HG03108 (cell line): Measurements from ENCODE around the gene SS18L1.
"Not testable (repeated sequence)": the region's sequence is repeated elsewhere in the genome, so short reads cannot be mapped to it uniquely, and the experiment has no call there.

Source experiments
- ATAC-seq: cut with Tn5 transposase; IDR thresholded peaks from one replicate; pipeline ENCODE4 v1.9.1; 2021; ENCODE audit warnings: moderate library complexity; ENCODE audit not compliant: unreplicated experiment

Gene SS18L1

GRCh38 chr20:62143081-62143956 is at the start of gene SS18L1, which contains the start of gene PSMA7:
Gene SS18L1 (plus strand): TSS chr20:62143769. CDS start chr20:62143821, 52 bp downstream.
Gene PSMA7 (minus strand): TSS chr20:62143394. CDS start chr20:62143303, 91 bp downstream.
- peak; percentile 71 for ATAC-seq

- ATAC-seq = no peak
Observed at GRCh38 chr20:62096421-62097380, 46.9 kb upstream of the SS18L1 start.

- ATAC-seq = no peak
Observed at GRCh38 chr20:62097881-62098407, 45.6 kb upstream of the SS18L1 start.

GRCh38 chr20:62101078-62101477 is 42.5 kb upstream of the SS18L1 start:
- no peak for ATAC-seq

- no peak for ATAC-seq
Observed at GRCh38 chr20:62103508-62104233, 39.9 kb upstream of the SS18L1 start.

GRCh38 chr20:62104234-62104789 is 39.3 kb upstream of the SS18L1 start:
- no peak for ATAC-seq

GRCh38 chr20:62104791-62105345 is 38.7 kb upstream of the SS18L1 start:
- ATAC-seq = no peak

GRCh38 chr20:62105592-62105991 is 38.0 kb upstream of the SS18L1 start:
- ATAC-seq = no peak

GRCh38 chr20:62111148-62111547 is 32.4 kb upstream of the SS18L1 start:
- ATAC-seq = no peak

GRCh38 chr20:62112368-62112767 is 31.2 kb upstream of the SS18L1 start:
- no peak for ATAC-seq

GRCh38 chr20:62114894-62115293 is 28.7 kb upstream of the SS18L1 start:
- ATAC-seq = no peak

GRCh38 chr20:62115800-62116407 is 27.7 kb upstream of the SS18L1 start:
- ATAC-seq = not testable (repeated sequence)

- ATAC-seq = no peak
Observed at GRCh38 chr20:62116558-62117361, 26.8 kb upstream of the SS18L1 start.

GRCh38 chr20:62117362-62117646 is 26.3 kb upstream of the SS18L1 start:
- no peak for ATAC-seq

- ATAC-seq = no peak
Observed at GRCh38 chr20:62117658-62118057, 25.9 kb upstream of the SS18L1 start.

- ATAC-seq = no peak
Observed at GRCh38 chr20:62118113-62119043, 25.2 kb upstream of the SS18L1 start.

- ATAC-seq = no peak
Observed at GRCh38 chr20:62119115-62119514, 24.5 kb upstream of the SS18L1 start.
